Cortex of kidney (tissue), 1 donor: ENCODE data around the gene MTTP.

Experiments
- DNase-seq: peaks from one replicate; lab custom pipeline; 2025; lab: John Stamatoyannopoulos, UW

MTTP gene

GRCh38 chr4:99642725-99643489 is 68.3 kb downstream of the MTTP start:
- no peak for DNase-seq

- DNase-seq: no peak
Observed at GRCh38 chr4:99644453-99644852, 69.8 kb downstream of the MTTP start.

GRCh38 chr4:99645036-99645435 is 70.4 kb downstream of the MTTP start:
- no peak for DNase-seq

- DNase-seq: no peak
Observed at GRCh38 chr4:99645638-99646037, 71.0 kb downstream of the MTTP start.

- DNase-seq: no peak
Observed at GRCh38 chr4:99647071-99647470, 72.4 kb downstream of the MTTP start.

- no peak for DNase-seq
Observed at GRCh38 chr4:99648321-99648720, 73.7 kb downstream of the MTTP start.

GRCh38 chr4:99649208-99649607 is 74.6 kb downstream of the MTTP start:
- DNase-seq: no peak

GRCh38 chr4:99649778-99650177 is 75.2 kb downstream of the MTTP start:
- no peak for DNase-seq

GRCh38 chr4:99651016-99651769 is 76.6 kb downstream of the MTTP start:
- DNase-seq: no peak

GRCh38 chr4:99651811-99652485 is 77.3 kb downstream of the MTTP start:
- no peak for DNase-seq

- DNase-seq: no peak
Observed at GRCh38 chr4:99652596-99653436, 78.2 kb downstream of the MTTP start.

- no peak for DNase-seq
Observed at GRCh38 chr4:99653916-99654315, 79.3 kb downstream of the MTTP start.

- DNase-seq: no peak
Observed at GRCh38 chr4:99654361-99654761, 79.7 kb downstream of the MTTP start.

- no peak for DNase-seq
Observed at GRCh38 chr4:99655308-99656081, 80.9 kb downstream of the MTTP start.

GRCh38 chr4:99657798-99658197 is 83.2 kb downstream of the MTTP start, which contains the start of gene C4orf54:
C4orf54 (minus strand) TSS chr4:99657828; CDS start chr4:99654648, 3,180 bp downstream.
- no peak for DNase-seq

- DNase-seq: no peak
Observed at GRCh38 chr4:99658666-99659065, 84.0 kb downstream of the MTTP start.

- no peak for DNase-seq
Observed at GRCh38 chr4:99661907-99662306, 87.3 kb downstream of the MTTP start.

GRCh38 chr4:99664716-99665115 is 90.1 kb downstream of the MTTP start:
- DNase-seq: no peak

- no peak for DNase-seq
Observed at GRCh38 chr4:99665983-99666382, 91.4 kb downstream of the MTTP start.

GRCh38 chr4:99668472-99668871 is 93.8 kb downstream of the MTTP start:
- DNase-seq: no peak

- no peak for DNase-seq
Observed at GRCh38 chr4:99669084-99669483, 94.5 kb downstream of the MTTP start.
